T-helper 2 cell treated with Interferon-gamma antibody and Interleukin-4, amounts not matched to agents 5 μg/mL and 100 μg/mL, for 36 hours (primary cell): Measurements from ENCODE around the gene ZNF284.
"Not testable (repeated sequence)": the region's sequence is repeated elsewhere in the genome, so short reads cannot be mapped to it uniquely, and the experiment has no call there.

Experiments
- DNase-seq: peaks from one replicate; pipeline ENCODE4 v3.0.0; 2021; ENCODE audit warnings: low spot score
- H3K27ac Mint-ChIP-seq: one replicate; pipeline ENCODE4 v1.8.0; 2021; ENCODE audit warnings: mild to moderate bottlenecking, mixed read lengths
- H3K27me3 Mint-ChIP-seq: one replicate; pipeline ENCODE4 v1.8.0; 2021; ENCODE audit warnings: low read depth, mixed read lengths
- H3K36me3 Mint-ChIP-seq: one replicate; pipeline ENCODE4 v1.8.0; 2021; ENCODE audit warnings: low read depth, mixed read lengths
- H3K4me1 Mint-ChIP-seq: one replicate; pipeline ENCODE4 v1.8.0; 2021; ENCODE audit warnings: low read depth, mixed read lengths
- H3K4me3 Mint-ChIP-seq: one replicate; pipeline ENCODE4 v1.8.0; 2022; ENCODE audit warnings: mild to moderate bottlenecking, moderate library complexity, mixed read lengths
- H3K9me3 Mint-ChIP-seq: one replicate; pipeline ENCODE4 v1.8.0; 2021; ENCODE audit warnings: mixed read lengths

The ZNF284 gene

DNA sequence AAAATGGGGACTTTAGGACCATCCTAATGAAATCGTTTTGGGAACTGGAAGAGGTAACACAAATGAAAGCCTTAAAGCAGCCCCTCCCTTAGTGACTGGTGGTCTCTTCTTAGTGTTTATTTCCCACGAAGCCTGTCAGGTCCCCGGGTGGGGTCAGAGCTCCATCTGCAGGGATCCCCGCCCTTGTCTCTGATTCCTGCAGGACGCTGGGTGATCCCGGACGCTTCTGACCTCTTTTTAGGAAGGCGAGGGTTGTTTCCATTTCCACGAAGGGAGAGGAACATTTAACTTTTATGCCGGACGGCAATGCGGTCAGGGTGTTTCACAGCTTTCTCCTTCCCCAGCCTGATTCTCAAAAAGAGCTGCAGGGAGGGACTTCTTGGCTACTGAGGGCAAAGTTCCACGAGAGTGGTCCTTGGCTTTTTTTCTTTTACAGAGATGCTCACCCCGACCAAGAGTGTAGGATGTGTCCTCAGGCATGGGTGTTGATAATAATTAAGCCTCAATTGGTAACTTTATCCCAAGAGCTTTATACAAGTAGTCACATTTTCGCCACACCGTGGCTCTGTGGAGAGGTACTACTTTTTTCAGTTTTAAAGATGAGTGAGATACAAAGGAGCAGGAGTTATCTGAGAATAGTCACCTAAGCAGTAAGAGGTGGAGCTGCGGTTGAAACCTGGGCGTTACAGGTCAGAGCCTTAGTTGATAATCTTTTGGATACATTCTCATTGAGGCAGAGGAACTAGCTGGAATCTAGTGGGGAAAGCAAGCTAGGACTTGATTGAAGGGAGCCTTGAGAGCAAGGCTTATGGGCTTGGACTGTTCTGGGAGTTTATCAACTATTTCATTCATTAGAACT, 813 bp downstream of the ZNF284 start:
- Mint-ChIP-seq H3K4me1 (peaks cover 14% of the 10 kb centered on the region), H3K27me3 (no peaks in the 10 kb centered on the region), H3K4me3 (peak overlapping the region; percentile 94), H3K27ac (no peak overlapping the region), H3K9me3 (peaks cover 44% of the 10 kb centered on the region), H3K36me3 (peaks cover 25% of the 10 kb centered on the region)
- DNase-seq: no peak

DNA sequence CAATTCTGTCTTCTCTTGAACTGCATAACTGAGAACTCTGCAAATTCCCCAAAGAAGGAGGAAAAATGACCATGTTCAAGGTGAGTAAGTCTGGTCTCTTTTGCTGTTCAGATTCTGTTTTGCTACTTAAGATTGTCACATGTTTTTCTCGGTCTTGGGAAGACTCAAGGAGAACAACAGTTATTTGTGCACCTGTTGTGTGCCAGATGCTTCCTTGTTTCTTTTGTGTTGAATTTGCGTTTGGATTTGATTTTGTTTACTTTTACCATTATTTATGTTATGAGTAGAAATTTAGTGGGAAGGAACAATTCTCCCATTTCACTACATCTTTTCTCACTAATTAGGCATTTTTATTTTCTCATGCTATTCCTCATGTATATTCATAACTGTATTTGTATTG, 4.4 kb downstream of the ZNF284 start:
- no peaks in the 10 kb centered on the region for H3K27me3 Mint-ChIP-seq
- peaks cover 12% of the 10 kb centered on the region for H3K4me1 Mint-ChIP-seq
- H3K27ac Mint-ChIP-seq: no peak overlapping the region
- peaks cover 28% of the 10 kb centered on the region for H3K36me3 Mint-ChIP-seq
- no peak overlapping the region for H3K4me3 Mint-ChIP-seq
- peaks cover 23% of the 10 kb centered on the region for H3K9me3 Mint-ChIP-seq
- DNase-seq: no peak

DNA sequence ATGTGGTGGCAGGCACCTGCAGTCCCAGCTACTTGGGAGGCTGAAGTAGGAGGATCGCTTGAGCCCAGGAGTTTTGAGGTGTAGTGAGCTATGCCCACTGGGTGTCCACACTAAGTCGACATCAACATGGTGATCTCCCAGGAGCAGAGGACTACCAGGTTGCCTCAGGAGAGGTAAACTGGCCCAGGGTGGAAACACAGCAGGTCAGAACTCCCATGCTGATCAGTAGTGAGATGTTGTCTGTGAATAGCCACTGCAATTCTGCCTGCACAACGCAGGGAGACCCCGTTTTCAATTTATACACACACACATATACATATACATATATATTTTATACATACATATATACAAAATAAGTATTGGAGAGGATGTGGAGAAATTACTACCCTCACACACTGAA, 20.1 kb downstream of the ZNF284 start:
- Mint-ChIP-seq H3K9me3 (peaks cover 12% of the 10 kb centered on the region), H3K4me1 (peaks cover 10% of the 10 kb centered on the region), H3K27me3 (no peaks in the 10 kb centered on the region), H3K36me3 (peaks cover 20% of the 10 kb centered on the region), H3K27ac (no peak overlapping the region), H3K4me3 (no peak overlapping the region)
- no peak for DNase-seq

DNA sequence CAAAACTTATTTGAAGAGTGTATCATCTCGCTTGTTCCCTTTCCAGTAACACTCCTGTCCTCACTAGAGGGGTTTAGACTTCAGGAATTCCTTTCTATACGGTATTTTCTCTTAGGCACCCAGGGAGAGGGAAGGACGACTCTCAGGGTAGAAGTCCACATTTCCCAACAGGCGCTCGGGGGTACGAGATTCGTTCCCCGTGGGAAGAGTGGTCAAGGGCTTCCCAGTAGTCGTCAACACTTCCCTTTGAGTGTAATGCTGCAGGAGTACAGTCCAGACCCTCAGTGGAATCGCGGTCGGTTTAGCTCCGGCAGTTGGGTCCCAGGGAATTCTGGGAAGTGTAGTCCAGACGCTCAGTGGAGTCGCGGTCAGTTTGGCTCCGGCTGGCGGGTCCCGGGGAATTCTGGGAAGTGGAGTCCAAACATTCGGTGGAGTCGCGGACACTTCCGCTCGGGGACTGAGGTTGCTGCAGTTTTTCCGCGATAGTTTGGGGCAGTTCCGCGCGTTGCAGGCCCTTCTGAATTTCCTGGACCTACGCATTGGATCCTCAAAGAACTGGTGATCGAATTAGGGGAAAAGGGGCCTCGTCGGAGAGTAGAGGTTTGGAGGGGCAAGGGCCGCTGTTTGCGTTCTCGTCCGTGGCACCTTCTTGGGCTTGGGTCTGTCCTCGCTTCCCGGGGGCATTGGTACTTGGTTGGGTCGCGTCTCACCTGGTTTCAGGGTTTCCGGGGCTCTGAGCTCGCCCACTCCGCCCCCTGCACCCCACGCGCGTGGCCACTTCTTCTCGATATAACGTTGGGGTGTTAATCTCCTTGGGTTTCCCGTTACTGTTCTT, 22.2 kb downstream of the ZNF284 start, which contains the start of gene ZNF224:
Gene ZNF224 (plus strand): TSS at position 431 of the 835 bp plus-strand sequence. CDS start 3,513 bp downstream, outside the sequence.
- H3K9me3 Mint-ChIP-seq: peaks cover 18% of the 10 kb centered on the region
- peaks cover 10% of the 10 kb centered on the region for H3K4me1 Mint-ChIP-seq
- H3K4me3 Mint-ChIP-seq: peak within 1 kb of the TSS; percentile 96
- peak; percentile 80 for DNase-seq
- H3K36me3 Mint-ChIP-seq: peaks cover 34% of the 10 kb centered on the region
- H3K27me3 Mint-ChIP-seq: no peaks in the 10 kb centered on the region
- peak within 1 kb of the TSS; percentile 92 for H3K27ac Mint-ChIP-seq

DNA sequence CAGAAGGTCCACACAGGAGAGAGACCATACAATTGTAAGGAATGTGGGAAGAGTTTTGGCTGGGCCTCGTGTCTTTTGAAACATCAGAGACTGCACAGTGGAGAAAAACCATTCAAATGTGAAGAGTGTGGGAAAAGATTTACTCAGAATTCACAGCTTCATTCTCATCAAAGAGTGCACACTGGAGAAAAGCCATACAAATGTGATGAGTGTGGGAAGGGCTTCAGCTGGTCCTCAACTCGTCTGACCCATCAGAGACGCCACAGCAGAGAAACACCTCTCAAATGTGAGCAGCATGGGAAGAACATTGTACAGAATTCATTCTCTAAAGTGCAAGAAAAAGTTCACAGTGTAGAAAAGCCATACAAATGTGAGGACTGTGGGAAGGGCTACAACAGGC, 35.8 kb downstream of the ZNF284 start:
- no peak for DNase-seq
- peaks cover 62% of the 10 kb centered on the region for H3K36me3 Mint-ChIP-seq
- no peak overlapping the region for H3K4me3 Mint-ChIP-seq

DNA sequence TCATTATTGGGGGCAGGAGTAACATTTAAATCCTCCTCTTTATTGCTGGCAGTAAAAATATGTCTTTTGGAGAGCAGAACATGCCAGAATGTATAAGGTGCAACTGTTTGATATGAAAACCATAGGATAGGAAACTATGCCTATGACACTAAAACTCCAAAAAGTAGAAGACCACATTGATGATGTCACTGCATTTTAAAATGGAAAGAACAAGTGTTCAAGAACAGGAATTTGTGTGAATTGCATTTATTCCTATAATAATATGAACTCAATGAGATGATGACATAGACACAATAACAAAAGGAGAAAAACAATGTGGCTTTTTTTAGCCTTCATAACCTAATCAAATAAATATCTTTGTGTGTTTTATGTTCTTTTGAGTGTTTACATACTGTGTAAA, 37.5 kb downstream of the ZNF284 start:
- no peaks in the 10 kb centered on the region for H3K27me3 Mint-ChIP-seq
- peaks cover 53% of the 10 kb centered on the region for H3K9me3 Mint-ChIP-seq
- H3K27ac Mint-ChIP-seq: no peak overlapping the region
- DNase-seq: no peak
- H3K4me1 Mint-ChIP-seq: peaks cover 13% of the 10 kb centered on the region
- H3K36me3 Mint-ChIP-seq: peaks cover 49% of the 10 kb centered on the region
- H3K4me3 Mint-ChIP-seq: no peak overlapping the region

More for the DNA sequence above, 35.8 kb downstream of the ZNF284 start:
- peaks cover 68% of the 10 kb centered on the region for H3K9me3 Mint-ChIP-seq
- peaks cover 8% of the 10 kb centered on the region for H3K4me1 Mint-ChIP-seq
- H3K27ac Mint-ChIP-seq: no peak overlapping the region
- H3K27me3 Mint-ChIP-seq: no peaks in the 10 kb centered on the region

DNA sequence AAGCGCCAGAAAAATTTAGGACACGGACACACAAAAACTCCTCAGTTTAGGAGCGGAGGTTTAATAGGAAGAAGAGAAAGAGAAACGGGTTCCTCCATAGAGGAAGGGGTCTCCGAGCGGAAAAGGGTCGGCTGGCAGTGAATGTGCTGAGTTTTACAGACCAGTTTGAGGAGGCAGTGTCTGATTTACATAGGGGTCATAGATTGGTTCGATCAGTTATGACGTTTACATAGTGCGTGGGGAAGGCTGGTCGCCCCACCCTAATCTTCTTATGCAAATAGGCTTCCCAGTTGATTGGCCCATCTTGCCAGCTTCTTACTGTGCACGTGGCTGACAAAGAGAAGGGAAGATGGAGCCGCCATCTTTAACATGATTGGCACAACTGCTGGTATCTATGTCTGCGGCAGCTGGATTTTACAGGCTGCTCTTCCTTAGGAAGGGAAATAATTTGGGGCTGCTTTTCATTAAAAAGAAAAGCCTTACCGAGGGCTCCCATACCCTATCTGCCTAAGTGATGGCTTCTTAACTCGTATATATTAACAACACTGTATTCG, 40.0 kb downstream of the ZNF284 start:
- H3K36me3 Mint-ChIP-seq: peaks cover 41% of the 10 kb centered on the region
- no peak for DNase-seq
- peak overlapping the region; percentile 100 for H3K4me3 Mint-ChIP-seq
- peaks cover 38% of the 10 kb centered on the region for H3K9me3 Mint-ChIP-seq
- no peaks in the 10 kb centered on the region for H3K27me3 Mint-ChIP-seq
- H3K27ac Mint-ChIP-seq: no peak overlapping the region
- peaks cover 15% of the 10 kb centered on the region for H3K4me1 Mint-ChIP-seq

DNA sequence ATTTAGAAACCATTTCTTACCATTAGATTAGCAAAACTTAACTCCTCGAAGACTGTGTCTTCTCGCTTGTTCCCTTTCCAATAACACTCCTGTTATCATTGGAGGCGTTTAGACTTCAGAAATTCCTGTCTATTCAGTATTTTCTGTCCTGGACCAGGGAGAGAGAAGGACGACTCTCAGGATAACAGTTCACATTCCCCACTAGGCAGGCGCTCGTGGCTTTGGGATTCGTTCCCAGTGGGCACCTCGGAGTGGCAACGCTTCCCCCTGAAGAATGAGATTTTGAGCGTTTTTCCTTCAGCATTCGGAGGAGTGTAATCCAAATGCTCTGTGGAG, 40.8 kb downstream of the ZNF284 start:
- Mint-ChIP-seq H3K27ac (peak overlapping the region; percentile 92), H3K4me3 (peak overlapping the region; percentile 100), H3K36me3 (peaks cover 39% of the 10 kb centered on the region), H3K4me1 (peaks cover 15% of the 10 kb centered on the region), H3K27me3 (no peaks in the 10 kb centered on the region), H3K9me3 (peaks cover 30% of the 10 kb centered on the region)
- no peak for DNase-seq

DNA sequence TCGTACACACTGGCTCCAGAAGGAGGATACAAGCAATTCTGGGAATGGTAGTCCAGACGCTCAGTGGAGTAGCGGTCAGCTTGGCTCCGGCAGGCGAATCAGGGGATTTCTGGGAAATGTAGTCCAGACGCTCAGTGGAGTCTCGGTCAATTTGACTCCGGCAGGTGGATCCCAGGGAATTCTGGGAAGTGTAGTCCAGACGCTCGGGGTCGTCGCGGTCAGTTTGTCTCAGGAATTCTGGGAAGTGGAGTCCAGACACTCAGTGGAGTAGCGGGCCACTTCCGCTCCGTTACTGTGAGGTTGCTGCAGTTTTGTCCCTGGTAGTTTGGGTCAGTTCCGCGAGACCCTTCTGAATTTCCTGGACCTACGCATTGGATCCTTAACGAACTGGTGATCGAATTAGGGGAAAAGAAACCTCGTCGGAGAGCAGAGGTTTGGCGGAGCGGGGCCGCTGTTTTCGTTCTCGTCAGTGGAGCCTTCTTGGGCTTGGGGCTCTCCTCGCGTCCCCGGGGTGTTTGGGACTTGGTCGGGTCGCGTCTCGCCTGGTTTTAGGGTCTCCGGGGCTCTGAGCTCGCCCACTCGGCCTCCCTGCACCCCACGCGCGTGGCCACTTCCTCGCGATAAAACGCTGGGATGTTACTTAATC, 41.3 kb downstream of the ZNF284 start, which contains the start of gene ZNF225:
Gene ZNF225 (plus strand): TSS at position 262 of the 646 bp plus-strand sequence. CDS start 2,429 bp downstream, outside the sequence.
- Mint-ChIP-seq H3K9me3 (peaks cover 26% of the 10 kb centered on the region), H3K4me3 (peak within 1 kb of the TSS; percentile 100), H3K4me1 (peaks cover 15% of the 10 kb centered on the region), H3K27ac (peak within 1 kb of the TSS; percentile 92), H3K27me3 (no peaks in the 10 kb centered on the region), H3K36me3 (peaks cover 38% of the 10 kb centered on the region)
- peak; percentile 88 for DNase-seq

DNA sequence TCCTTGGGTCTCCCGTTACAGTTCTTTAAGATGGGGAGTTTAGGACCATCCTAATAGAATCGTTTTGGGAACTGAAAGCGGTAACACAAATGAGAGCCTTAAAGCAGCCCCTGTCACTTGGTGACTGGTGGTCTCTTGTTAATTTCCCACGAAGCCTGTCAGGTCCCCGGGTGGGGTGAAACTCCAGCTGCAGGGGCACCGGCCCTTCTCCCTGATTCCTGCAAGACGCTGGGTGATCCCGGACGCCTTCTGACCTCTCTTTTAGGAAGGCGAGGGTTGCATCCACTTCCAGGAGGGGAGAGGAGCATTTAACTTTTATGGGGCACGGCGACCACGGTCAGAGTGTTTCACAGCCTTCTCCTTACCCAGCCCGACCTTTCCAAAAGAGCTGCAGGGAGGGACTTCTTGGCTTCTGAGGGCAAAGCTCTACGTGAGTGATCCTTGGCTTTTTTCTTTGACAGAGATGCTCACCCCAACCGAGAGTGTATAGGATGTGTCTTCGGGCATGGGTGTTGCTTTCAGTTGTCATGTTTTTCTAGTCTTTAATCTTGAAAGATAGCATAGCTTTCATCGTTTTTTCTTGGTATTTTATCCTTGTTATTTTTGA, 41.9 kb downstream of the ZNF284 start:
- H3K36me3 Mint-ChIP-seq: peaks cover 42% of the 10 kb centered on the region
- no peak for DNase-seq
- peak overlapping the region; percentile 100 for H3K4me3 Mint-ChIP-seq
- H3K27ac Mint-ChIP-seq: peak overlapping the region; percentile 92
- H3K27me3 Mint-ChIP-seq: no peaks in the 10 kb centered on the region
- H3K9me3 Mint-ChIP-seq: peaks cover 22% of the 10 kb centered on the region
- peaks cover 15% of the 10 kb centered on the region for H3K4me1 Mint-ChIP-seq

DNA sequence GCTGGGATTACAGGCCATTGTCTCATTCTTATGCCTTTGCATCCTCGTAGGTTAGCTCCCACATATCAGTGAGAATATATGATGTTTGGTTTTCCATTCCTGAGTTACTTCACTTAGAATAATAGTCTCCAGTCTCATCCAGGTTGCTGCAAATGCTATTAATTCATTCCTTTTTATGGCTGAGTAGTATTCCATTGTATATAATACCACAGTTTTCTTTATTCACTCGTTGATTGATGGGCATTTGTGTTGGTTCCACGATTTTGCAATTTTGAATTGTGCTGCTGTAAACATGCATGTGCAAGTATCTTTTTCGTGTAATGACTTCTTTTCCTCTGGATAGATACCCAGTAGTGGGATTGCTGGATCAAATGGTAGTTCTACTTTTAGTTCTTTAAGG, 49.2 kb downstream of the ZNF284 start:
- not testable (repeated sequence) for H3K4me3 Mint-ChIP-seq, DNase-seq, H3K4me1 Mint-ChIP-seq, H3K27me3 Mint-ChIP-seq, H3K27ac Mint-ChIP-seq
- Mint-ChIP-seq H3K36me3 (peaks cover 90% of the 10 kb centered on the region), H3K9me3 (peaks cover 59% of the 10 kb centered on the region)

DNA sequence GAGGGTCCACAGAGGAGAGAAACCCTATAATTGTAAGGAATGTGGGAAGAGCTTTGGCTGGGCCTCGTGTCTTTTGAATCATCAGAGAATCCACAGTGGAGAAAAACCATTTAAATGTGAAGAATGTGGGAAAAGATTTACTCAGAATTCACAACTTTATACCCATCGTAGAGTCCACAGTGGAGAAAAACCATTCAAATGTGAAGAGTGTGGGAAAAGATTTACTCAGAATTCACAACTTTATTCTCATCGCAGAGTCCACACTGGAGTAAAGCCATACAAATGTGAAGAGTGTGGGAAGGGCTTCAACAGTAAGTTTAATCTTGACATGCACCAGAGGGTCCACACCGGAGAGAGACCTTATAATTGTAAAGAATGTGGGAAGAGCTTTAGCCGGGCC, 60.0 kb downstream of the ZNF284 start:
- H3K9me3 Mint-ChIP-seq: peaks cover 44% of the 10 kb centered on the region
- no peaks in the 10 kb centered on the region for H3K4me1 Mint-ChIP-seq
- H3K36me3 Mint-ChIP-seq: peaks cover 41% of the 10 kb centered on the region
- H3K4me3 Mint-ChIP-seq: no peak overlapping the region
- H3K27ac Mint-ChIP-seq: no peak overlapping the region
- H3K27me3 Mint-ChIP-seq: no peaks in the 10 kb centered on the region
- DNase-seq: no peak
